Measurements from ENCODE around the gene MYO10. TPM values are rescaled to one million over a fixed set of nuclear protein-coding genes. Genes with fewer than 3 reads are reported as not detected.

Gene MYO10
- total RNA-seq, 1 experiment from 2014 or later: 89.8 TPM

GRCh38 chr5:16712178-16712577 is 223.9 kb downstream of the MYO10 start (continued):
- TF ChIP-seq, protein P1, sequence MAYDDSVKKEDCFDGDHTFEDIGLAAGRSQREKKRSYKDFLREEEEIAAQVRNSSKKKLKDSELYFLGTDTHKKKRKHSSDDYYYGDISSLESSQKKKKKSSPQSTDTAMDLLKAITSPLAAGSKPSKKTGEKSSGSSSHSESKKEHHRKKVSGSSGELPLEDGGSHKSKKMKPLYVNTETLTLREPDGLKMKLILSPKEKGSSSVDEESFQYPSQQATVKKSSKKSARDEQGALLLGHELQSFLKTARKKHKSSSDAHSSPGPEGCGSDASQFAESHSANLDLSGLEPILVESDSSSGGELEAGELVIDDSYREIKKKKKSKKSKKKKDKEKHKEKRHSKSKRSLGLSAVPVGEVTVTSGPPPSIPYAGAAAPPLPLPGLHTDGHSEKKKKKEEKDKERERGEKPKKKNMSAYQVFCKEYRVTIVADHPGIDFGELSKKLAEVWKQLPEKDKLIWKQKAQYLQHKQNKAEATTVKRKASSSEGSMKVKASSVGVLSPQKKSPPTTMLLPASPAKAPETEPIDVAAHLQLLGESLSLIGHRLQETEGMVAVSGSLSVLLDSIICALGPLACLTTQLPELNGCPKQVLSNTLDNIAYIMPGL (CRISPR knock-in tag; IDR thresholded peaks at IDR 0.05): no peak
- no peak for TF ChIP-seq ZNF512 (CRISPR knock-in tag; IDR thresholded peaks at IDR 0.05; ENCODE audit: borderline replicate concordance)
- TF ChIP-seq, protein P2, sequence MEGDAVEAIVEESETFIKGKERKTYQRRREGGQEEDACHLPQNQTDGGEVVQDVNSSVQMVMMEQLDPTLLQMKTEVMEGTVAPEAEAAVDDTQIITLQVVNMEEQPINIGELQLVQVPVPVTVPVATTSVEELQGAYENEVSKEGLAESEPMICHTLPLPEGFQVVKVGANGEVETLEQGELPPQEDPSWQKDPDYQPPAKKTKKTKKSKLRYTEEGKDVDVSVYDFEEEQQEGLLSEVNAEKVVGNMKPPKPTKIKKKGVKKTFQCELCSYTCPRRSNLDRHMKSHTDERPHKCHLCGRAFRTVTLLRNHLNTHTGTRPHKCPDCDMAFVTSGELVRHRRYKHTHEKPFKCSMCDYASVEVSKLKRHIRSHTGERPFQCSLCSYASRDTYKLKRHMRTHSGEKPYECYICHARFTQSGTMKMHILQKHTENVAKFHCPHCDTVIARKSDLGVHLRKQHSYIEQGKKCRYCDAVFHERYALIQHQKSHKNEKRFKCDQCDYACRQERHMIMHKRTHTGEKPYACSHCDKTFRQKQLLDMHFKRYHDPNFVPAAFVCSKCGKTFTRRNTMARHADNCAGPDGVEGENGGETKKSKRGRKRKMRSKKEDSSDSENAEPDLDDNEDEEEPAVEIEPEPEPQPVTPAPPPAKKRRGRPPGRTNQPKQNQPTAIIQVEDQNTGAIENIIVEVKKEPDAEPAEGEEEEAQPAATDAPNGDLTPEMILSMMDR (IDR thresholded peaks at IDR 0.05): no peak
- TF ChIP-seq ZNF671 (CRISPR knock-in tag; IDR thresholded peaks at IDR 0.05): no peak
- no peak for TF ChIP-seq NR2C2 (CRISPR knock-in tag; IDR thresholded peaks at IDR 0.05)
- TF ChIP-seq ESRRA (CRISPR knock-in tag; IDR thresholded peaks at IDR 0.05; ENCODE audit: borderline replicate concordance): no peak

DNA sequence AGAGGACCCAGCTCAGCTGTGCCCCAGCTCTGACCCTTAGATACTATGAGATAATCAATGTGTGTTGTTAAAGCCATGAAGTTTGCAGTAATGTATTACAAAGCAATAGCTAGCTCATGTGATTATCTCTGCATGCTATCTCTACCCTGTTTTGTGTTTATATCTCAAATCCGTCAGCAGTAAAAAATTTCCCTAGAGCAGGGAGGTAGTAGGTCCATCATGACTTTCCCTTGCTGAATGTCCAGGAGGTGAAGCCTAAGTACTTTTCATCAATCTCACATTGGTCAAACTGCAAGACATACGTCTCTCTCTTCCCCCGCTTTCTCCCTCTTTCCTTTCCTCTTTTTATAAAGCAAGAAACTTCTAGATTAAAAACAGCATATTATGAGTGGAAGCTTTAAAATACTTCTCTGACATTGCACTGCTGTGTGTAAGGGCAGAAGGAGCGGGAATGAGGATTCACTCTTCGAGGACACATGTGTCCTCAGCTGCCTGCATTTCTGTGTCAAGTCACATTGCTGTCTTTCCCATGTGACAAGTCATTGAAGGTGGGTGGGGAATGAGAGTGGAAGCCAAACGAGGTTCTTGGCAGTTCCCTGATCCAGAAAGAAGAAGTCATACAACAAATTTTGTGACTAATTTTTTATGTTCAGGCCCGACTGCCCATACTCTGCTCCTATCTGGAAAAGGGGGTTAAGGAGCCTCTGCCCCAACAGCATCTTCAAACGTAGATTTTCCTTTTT is 226.2 kb downstream of the MYO10 start:
- no peak overlapping the region for H3K27ac Mint-ChIP-seq
- no peaks in the 10 kb centered on the region for H3K9me3 Mint-ChIP-seq
- CTCF ChIA-PET: no interaction called here
- H3K36me3 Mint-ChIP-seq: peaks cover 59% of the 10 kb centered on the region
- peaks cover 34% of the 10 kb centered on the region for H3K4me1 Mint-ChIP-seq
- POLR2A ChIA-PET: no interaction called here
- DNase-seq (ENCODE audit: low spot score): no peak
- no peak for ATAC-seq
- H3K27me3 Mint-ChIP-seq (ENCODE audit: low read depth): no peaks in the 10 kb centered on the region
- no peak overlapping the region for H3K4me3 Mint-ChIP-seq
- TF ChIP-seq GABPB1 (CRISPR knock-in tag; IDR thresholded peaks at IDR 0.05) (no peak), NR1H2 (CRISPR knock-in tag; IDR thresholded peaks at IDR 0.05) (no peak), NFYB (CRISPR knock-in tag; conservative IDR thresholded peaks at IDR 0.05; ENCODE audit: low read depth) (no peak), TEAD4 (CRISPR knock-in tag; IDR thresholded peaks at IDR 0.05) (no peak), IRF2 (CRISPR knock-in tag; IDR thresholded peaks at IDR 0.05; ENCODE audit: borderline replicate concordance, low read depth) (no peak), ZNF232 (CRISPR knock-in tag; IDR thresholded peaks at IDR 0.05) (no peak), CREB1 (CRISPR knock-in tag; IDR thresholded peaks at IDR 0.05) (no peak), CBFB (CRISPR knock-in tag; IDR thresholded peaks at IDR 0.05; ENCODE audit: low read depth) (no peak)
- TF ChIP-seq, protein P3, sequence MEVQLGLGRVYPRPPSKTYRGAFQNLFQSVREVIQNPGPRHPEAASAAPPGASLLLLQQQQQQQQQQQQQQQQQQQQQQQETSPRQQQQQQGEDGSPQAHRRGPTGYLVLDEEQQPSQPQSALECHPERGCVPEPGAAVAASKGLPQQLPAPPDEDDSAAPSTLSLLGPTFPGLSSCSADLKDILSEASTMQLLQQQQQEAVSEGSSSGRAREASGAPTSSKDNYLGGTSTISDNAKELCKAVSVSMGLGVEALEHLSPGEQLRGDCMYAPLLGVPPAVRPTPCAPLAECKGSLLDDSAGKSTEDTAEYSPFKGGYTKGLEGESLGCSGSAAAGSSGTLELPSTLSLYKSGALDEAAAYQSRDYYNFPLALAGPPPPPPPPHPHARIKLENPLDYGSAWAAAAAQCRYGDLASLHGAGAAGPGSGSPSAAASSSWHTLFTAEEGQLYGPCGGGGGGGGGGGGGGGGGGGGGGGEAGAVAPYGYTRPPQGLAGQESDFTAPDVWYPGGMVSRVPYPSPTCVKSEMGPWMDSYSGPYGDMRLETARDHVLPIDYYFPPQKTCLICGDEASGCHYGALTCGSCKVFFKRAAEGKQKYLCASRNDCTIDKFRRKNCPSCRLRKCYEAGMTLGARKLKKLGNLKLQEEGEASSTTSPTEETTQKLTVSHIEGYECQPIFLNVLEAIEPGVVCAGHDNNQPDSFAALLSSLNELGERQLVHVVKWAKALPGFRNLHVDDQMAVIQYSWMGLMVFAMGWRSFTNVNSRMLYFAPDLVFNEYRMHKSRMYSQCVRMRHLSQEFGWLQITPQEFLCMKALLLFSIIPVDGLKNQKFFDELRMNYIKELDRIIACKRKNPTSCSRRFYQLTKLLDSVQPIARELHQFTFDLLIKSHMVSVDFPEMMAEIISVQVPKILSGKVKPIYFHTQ (CRISPR knock-in tag; IDR thresholded peaks at IDR 0.05): no peak
- TF ChIP-seq, protein P4, sequence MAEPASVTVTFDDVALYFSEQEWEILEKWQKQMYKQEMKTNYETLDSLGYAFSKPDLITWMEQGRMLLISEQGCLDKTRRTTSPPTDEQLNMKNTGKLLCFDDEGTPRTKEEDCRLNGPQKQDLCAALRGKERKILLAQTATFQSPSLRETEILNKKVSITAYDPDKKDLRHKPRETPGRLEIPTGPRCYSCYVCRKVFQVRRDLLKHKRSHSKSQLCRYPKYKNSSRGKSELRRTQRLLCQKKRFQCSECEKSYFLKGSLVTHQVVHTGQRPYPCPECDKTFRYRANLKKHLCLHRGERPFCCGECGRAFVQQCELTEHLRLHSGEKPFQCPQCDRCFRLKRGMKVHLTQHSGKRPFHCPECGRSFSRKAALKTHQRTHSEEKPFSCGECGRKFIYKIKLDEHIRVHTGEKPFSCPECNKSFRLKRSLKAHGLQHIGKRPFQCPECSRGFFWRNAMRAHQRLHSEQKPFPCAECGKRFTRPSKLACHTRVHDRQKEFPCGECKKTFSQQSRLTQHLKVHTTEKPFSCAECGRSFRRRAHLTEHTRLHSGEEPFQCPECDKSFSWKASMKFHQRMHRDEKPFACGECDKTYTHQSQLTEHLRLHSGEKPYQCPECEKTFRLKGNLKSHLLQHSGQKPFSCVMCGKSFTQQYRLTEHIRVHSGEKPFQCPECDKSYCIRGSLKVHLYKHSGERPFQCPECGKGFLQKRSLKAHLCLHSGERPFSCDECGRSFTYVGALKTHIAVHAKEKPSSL (CRISPR knock-in tag; conservative IDR thresholded peaks at IDR 0.05): no peak
- TF ChIP-seq, protein P2 (IDR thresholded peaks at IDR 0.05): no peak
- TF ChIP-seq, protein P5, sequence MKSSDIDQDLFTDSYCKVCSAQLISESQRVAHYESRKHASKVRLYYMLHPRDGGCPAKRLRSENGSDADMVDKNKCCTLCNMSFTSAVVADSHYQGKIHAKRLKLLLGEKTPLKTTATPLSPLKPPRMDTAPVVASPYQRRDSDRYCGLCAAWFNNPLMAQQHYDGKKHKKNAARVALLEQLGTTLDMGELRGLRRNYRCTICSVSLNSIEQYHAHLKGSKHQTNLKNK (CRISPR knock-in tag; IDR thresholded peaks at IDR 0.05): no peak
- TF ChIP-seq, protein P6, sequence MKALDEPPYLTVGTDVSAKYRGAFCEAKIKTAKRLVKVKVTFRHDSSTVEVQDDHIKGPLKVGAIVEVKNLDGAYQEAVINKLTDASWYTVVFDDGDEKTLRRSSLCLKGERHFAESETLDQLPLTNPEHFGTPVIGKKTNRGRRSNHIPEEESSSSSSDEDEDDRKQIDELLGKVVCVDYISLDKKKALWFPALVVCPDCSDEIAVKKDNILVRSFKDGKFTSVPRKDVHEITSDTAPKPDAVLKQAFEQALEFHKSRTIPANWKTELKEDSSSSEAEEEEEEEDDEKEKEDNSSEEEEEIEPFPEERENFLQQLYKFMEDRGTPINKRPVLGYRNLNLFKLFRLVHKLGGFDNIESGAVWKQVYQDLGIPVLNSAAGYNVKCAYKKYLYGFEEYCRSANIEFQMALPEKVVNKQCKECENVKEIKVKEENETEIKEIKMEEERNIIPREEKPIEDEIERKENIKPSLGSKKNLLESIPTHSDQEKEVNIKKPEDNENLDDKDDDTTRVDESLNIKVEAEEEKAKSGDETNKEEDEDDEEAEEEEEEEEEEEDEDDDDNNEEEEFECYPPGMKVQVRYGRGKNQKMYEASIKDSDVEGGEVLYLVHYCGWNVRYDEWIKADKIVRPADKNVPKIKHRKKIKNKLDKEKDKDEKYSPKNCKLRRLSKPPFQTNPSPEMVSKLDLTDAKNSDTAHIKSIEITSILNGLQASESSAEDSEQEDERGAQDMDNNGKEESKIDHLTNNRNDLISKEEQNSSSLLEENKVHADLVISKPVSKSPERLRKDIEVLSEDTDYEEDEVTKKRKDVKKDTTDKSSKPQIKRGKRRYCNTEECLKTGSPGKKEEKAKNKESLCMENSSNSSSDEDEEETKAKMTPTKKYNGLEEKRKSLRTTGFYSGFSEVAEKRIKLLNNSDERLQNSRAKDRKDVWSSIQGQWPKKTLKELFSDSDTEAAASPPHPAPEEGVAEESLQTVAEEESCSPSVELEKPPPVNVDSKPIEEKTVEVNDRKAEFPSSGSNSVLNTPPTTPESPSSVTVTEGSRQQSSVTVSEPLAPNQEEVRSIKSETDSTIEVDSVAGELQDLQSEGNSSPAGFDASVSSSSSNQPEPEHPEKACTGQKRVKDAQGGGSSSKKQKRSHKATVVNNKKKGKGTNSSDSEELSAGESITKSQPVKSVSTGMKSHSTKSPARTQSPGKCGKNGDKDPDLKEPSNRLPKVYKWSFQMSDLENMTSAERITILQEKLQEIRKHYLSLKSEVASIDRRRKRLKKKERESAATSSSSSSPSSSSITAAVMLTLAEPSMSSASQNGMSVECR (CRISPR knock-in tag; IDR thresholded peaks at IDR 0.05; ENCODE audit: borderline replicate concordance): no peak
